GM18526 (cell line): ENCODE data around the gene LIMS3.
"Not testable (repeated sequence)": the region's sequence is repeated elsewhere in the genome, so short reads cannot be mapped to it uniquely, and the experiment has no call there.

Source experiments
- POLR2A ChIP-seq: IDR thresholded peaks from 3 replicates; pipeline ENCODE4 v1.6.1; 2011; ENCODE audit not compliant: insufficient read length; ENCODE audit errors: extremely low read depth

Gene LIMS3, protein sequence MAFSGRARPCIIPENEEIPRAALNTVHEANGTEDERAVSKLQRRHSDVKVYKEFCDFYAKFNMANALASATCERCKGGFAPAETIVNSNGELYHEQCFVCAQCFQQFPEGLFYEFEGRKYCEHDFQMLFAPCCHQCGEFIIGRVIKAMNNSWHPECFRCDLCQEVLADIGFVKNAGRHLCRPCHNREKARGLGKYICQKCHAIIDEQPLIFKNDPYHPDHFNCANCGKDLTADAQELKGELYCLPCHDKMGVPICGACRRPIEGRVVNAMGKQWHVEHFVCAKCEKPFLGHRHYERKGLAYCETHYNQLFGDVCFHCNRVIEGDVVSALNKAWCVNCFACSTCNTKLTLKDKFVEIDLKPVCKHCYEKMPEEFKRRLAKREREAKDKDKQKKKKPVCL

DNA sequence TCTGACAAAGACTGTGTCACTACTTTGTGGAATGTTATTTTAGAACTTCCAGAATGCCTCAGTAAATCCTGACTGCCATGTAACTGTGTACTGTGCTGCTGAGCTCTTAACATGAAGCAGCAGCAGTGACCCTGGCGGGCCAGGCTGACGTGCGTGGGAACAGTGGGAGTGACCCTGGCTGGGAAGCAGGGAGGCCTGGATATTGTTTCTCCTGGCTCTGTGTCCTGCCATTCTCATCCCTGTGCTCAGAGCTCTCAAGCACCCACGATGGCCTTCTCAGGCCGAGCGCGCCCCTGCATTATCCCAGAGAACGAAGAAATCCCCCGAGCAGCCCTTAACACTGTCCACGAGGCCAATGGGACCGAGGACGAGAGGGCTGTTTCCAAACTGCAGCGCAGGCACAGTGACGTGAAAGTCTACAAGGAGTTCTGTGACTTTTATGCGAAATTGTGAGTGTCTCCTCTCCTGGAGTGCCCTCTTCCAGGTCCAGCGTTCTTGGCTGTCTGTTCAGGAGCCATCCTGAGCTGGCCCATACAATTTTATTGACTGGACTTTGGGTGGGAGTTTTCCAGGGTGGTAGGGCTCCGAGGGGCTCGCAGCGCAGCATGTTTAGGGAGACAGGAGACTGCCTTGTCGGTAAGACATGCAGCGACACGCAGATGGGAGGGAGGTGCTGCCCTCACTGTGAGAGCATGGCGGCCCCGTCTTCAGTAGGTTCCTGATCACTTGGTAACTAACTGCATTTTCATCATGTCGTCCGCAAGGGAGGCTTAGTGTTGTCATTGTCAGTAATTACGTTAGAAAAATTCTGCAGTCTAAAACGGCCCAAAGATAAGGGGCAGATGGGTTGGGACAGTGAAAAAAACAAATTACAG is at the start of gene LIMS3:
Gene LIMS3 (plus strand): TSS at position 227 of the 875 bp plus-strand sequence. CDS start 41 bp downstream, at position 268.
- not testable (repeated sequence) for TF ChIP-seq POLR2A
